HG02763 (cell line): Measurements from ENCODE around the gene SCGB1A1.

Experiments used
- ATAC-seq: cut with Tn5 transposase; IDR thresholded peaks from one replicate; pipeline ENCODE4 v1.9.1; 2021; ENCODE audit warnings: mild to moderate bottlenecking, moderate library complexity; ENCODE audit not compliant: unreplicated experiment

SCGB1A1 gene

GRCh38 chr11:62398011-62398994 is 20.5 kb upstream of the SCGB1A1 start:
- ATAC-seq, result no peak

- no peak for ATAC-seq
These were observed 19.5 kb upstream of the SCGB1A1 start for GRCh38 chr11:62399172-62399877.

DNA sequence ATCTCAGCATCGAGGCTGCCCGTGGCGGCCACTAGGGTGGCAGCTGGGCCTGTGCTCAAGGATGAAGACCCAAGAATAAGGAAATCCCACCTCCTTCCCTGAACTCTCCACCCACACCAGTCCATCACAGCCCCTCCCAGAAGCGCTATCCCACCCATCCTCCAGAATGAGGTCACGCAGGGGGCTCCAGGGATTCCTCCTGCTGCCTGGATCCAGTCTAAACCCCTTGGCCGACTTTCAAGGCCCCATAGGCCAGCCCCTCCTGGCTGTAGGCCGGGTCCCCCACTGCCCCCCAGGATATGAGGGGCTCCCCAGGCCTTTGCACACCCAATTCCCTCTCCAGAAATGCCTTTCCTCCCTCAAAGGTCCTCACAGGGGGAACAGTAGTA is 19.0 kb upstream of the SCGB1A1 start:
- no peak for ATAC-seq

- no peak for ATAC-seq
These were observed 18.6 kb upstream of the SCGB1A1 start for GRCh38 chr11:62400281-62400680.

DNA sequence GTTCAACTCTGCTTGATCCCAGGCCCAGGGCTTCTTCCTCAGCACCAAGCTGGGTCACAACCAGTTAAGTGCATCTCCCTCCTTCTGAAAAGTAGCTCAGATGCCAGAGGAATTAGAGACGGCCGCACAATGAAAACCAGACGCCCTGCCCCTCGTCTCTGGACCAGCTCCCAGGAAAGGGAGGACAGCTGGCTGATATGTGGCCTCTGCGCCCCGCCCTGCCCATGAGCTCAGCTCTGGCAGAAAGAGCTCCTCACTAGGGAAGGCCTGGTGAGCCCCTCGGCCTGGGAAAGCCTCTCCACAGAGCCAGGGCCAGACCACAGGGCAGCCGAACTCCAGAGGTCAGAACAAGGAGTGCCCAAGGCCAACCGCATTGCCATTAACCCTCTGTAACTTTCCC is 18.1 kb upstream of the SCGB1A1 start:
- ATAC-seq, result no peak

- ATAC-seq, result no peak
These were observed 17.5 kb upstream of the SCGB1A1 start for GRCh38 chr11:62401356-62401755.

- no peak for ATAC-seq
These were observed 17.0 kb upstream of the SCGB1A1 start for GRCh38 chr11:62401811-62402210.

DNA sequence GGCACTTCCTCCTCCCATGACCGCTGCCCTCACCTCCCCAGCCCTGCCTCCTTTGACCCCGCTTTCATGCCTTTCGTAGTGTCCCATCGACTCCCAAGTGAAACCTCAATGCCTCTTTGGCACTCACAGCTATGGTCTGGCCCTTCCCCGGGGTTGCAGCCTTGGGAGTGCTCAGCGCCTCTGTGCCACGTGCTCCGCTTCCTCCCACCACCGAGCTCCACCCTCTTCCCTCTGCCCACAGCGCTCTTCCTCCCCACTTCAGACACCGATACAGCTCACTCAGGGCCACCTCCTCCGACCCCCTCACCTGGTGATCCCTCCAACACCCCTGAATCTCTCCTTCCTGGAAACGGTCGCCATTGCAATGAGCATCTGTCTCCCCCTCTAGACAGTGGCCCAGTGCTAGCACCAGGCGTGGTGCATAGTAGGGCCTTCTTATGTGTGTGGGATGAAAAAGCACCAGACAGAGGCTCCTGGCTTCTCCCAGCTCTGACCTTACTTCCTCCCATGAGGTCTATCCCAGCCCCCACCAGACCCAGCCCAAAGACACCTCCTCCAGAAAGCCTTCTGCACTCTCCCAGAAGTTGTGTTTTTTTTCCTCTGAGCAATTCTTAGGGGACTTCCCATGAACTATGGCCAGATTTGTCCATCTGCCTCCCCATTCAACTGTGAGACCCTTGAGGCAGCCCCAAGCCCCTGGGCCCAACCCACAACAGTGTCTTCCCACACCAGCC is 16.4 kb upstream of the SCGB1A1 start:
- no peak for ATAC-seq

- ATAC-seq, result no peak
These were observed 15.7 kb upstream of the SCGB1A1 start for GRCh38 chr11:62402960-62403730.

- no peak for ATAC-seq
These were observed 14.4 kb upstream of the SCGB1A1 start for GRCh38 chr11:62404435-62404834.

- no peak for ATAC-seq
These were observed 13.9 kb upstream of the SCGB1A1 start for GRCh38 chr11:62404901-62405300.

- no peak for ATAC-seq
These were observed 12.8 kb upstream of the SCGB1A1 start for GRCh38 chr11:62406034-62406433.

GRCh38 chr11:62409831-62410230 is 9.0 kb upstream of the SCGB1A1 start:
- no peak for ATAC-seq

GRCh38 chr11:62410972-62411371 is 7.9 kb upstream of the SCGB1A1 start:
- no peak for ATAC-seq

GRCh38 chr11:62411524-62411923 is 7.3 kb upstream of the SCGB1A1 start:
- ATAC-seq, result no peak

GRCh38 chr11:62413060-62413696 is 5.7 kb upstream of the SCGB1A1 start:
- no peak for ATAC-seq

- no peak for ATAC-seq
These were observed 2.2 kb upstream of the SCGB1A1 start for GRCh38 chr11:62416596-62416995.

- ATAC-seq, result no peak
These were observed 697 bp upstream of the SCGB1A1 start for GRCh38 chr11:62418136-62418535.

GRCh38 chr11:62419314-62419929 is 589 bp downstream of the SCGB1A1 start:
- no peak for ATAC-seq

GRCh38 chr11:62419943-62420342 is 1.1 kb downstream of the SCGB1A1 start:
- no peak for ATAC-seq
